22Rv1 (cell line): ENCODE results near the gene SP5.

ENCODE experiments used
- H3K27ac ChIP-seq: fragments of 450-650 bp; 2 replicates; pipeline ENCODE4 v1.5.1; 2017
- ZFX ChIP-seq: fragments of 450-650 bp; IDR thresholded peaks from 2 replicates; pipeline ENCODE4 v1.6.1; 2017; ENCODE audit warnings: antibody characterized with exemption, borderline replicate concordance
- TF ChIP-seq, protein P1 (sequence below): fragments of 450-650 bp; IDR thresholded peaks from 2 replicates; pipeline ENCODE4 v1.5.1; 2017; ENCODE audit warnings: mild to moderate bottlenecking

The SP5 gene

DNA sequence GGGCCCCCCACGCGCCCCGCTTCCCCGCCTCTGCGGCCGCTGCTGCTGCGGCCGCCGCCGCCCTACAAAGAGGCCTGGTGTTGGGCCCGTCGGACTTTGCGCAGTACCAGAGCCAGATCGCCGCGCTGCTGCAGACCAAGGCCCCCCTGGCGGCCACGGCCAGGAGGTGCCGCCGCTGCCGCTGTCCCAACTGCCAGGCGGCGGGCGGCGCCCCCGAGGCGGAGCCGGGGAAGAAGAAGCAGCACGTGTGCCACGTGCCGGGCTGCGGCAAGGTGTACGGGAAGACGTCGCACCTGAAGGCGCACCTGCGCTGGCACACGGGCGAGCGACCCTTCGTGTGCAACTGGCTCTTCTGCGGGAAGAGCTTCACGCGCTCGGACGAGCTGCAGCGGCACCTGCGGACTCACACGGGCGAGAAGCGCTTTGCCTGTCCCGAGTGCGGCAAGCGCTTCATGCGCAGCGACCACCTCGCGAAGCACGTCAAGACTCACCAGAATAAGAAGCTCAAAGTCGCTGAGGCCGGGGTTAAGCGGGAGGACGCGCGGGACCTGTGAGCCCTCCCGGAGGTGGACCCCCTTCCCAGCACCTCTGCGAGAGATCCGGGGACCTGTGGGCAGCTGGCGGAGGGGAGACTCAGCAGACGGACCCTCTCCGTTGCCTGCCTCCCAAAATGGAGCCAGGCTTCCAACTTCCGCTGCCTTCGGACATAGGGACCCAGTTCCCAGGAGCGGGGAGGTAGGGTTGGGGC, 1.9 kb downstream of the SP5 start:
- H3K27ac ChIP-seq: no peak overlapping the region
- TF ChIP-seq, protein P1, sequence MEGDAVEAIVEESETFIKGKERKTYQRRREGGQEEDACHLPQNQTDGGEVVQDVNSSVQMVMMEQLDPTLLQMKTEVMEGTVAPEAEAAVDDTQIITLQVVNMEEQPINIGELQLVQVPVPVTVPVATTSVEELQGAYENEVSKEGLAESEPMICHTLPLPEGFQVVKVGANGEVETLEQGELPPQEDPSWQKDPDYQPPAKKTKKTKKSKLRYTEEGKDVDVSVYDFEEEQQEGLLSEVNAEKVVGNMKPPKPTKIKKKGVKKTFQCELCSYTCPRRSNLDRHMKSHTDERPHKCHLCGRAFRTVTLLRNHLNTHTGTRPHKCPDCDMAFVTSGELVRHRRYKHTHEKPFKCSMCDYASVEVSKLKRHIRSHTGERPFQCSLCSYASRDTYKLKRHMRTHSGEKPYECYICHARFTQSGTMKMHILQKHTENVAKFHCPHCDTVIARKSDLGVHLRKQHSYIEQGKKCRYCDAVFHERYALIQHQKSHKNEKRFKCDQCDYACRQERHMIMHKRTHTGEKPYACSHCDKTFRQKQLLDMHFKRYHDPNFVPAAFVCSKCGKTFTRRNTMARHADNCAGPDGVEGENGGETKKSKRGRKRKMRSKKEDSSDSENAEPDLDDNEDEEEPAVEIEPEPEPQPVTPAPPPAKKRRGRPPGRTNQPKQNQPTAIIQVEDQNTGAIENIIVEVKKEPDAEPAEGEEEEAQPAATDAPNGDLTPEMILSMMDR: no peak
- no peak for TF ChIP-seq ZFX

DNA sequence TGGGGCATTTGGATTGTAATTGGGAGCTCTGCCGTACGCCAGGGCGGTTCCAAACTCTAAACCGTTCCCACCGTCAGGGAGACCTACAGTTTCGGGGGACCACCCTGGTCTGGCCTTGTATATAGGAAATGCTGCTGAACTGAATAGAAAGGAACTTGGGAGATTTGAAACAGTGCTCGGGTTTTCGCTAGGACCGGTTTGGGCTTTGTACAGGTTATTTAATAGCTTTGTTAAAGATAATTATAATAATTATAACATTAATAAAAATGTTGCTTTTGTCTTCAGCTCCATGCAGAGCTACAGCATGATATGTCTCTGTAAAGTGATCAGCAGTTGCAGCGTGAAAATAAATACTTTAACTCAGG, 2.4 kb downstream of the SP5 start:
- no peak overlapping the region for H3K27ac ChIP-seq
- TF ChIP-seq, protein P1: no peak
- TF ChIP-seq ZFX: no peak

DNA sequence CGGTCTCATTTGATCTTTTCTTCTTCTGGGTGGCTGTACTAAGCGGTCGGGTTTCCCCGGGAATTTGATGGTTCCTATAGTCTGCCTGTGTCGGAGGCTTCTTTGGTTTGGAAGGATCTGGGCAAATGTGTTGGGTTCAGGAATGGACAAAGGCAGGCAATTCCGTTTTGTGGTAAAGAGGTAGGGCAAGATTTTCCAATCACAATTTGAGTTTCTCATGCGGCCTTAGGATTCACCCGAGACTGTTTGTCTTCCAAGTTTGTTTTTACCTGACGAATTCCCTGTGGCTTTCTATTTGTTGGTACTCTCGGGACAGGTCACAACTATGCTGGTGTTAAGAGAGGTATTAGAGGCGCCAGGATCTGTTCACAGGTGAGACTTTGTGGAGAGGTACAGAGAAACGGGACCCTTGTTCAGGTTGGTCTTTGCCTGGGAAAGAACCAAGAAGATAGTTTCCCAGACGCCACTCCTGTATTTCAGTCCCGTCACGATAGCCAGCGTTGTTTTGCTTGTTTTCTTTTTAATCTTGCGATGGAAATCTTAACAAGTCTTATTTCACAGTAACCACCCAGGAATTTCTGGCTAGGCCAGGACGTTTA, 3.0 kb downstream of the SP5 start:
- no peak overlapping the region for H3K27ac ChIP-seq
- TF ChIP-seq ZFX: no peak
- TF ChIP-seq, protein P1: no peak

DNA sequence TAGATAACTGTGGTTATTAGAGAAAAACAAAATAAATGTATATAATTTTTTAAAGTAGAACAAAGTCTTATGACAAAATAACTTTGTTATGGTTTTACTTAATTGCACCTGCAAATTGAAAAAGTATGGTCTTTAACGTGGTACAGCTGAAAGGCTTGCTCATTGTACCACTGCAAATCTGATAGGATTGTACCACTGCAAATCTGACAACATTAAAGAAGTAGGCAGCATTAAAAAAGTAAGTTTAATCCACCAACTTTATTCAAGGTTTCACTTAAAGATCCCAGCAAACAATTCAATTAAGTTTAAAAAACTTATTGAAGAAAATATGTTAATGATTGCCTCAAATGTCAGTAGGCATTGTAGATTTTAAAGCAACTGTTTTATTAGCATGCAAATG, 4.7 kb downstream of the SP5 start:
- H3K27ac ChIP-seq: no peak overlapping the region
- TF ChIP-seq, protein P1: no peak
- no peak for TF ChIP-seq ZFX

DNA sequence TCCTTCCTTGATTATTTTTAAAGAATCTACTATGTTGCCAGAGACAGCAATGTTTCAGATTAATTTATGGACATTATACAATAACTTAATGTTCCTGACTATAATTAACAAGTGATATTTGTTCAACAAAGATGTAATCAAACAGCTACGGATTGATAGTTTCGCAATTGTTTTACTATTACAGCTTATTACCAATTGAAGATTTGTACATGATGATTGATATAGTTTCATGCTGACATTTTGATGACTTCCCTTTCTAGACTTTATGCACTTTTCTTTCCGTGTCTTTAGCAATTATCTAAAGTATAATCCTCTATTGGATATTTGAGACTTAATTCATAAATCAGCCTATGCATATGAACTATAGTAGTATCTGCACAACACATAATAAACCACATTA, 6.5 kb downstream of the SP5 start:
- TF ChIP-seq, protein P1: no peak
- TF ChIP-seq ZFX: no peak
- H3K27ac ChIP-seq: no peak overlapping the region

DNA sequence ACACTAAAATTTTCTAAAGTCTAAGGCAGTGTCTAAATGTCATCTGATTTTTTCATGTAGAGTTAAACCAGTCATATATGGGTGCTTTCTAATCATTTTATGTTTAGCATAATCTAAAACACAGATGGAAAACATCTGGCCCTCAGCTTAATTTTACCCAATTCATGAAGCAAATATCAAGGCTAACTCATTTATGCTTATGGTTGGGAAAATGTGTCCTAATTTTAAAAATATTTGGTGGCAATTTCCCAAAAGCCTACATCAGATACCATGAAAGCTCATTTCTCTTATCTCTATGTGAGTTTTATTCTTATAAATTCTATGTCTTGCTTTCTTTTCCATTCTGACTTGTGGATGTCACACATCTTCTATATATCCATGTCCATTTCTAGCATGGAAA, 7.2 kb downstream of the SP5 start:
- no peak overlapping the region for H3K27ac ChIP-seq
- TF ChIP-seq, protein P1: no peak
- no peak for TF ChIP-seq ZFX

DNA sequence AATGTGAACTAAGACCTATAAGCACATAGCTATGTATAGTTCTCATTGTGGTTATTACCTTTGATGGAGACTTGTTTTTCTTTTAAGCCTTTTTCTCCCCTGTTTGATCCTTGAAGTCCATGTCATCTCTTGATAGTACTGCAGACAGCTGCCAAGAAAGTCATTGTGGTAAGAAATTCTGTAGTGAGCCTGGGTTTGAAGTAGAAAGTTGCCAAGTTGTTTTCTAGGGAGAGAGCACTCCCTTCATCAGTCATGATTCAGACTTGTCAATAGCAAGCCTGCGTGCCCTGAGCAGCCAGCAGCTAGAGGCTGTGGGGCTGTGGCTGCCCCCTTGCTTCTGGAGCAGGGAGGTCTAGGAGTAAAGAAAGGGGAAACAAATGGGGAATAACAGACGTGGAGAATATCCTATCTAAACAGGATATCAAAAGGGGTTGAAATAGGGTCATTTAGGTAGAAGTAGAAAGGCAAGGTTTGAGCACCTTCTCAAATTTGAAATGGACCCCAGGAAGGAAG, 8.4 kb downstream of the SP5 start:
- H3K27ac ChIP-seq: no peak overlapping the region
- no peak for TF ChIP-seq ZFX
- TF ChIP-seq, protein P1: no peak
